Activated CD8-positive, alpha-beta memory T cell treated with anti-CD3 and anti-CD28 coated beads for 4 hours (primary cell): ENCODE measurements around the gene FARP1.

Experiments used
- DNase-seq, 2 donors: peaks; one replicate each; pipeline ENCODE4 v3.0.0-alpha.2; 2020; ENCODE audit warnings: low read depth in 2 of 2

FARP1 gene

GRCh38 chr13:98285852-98286594 is 143.1 kb downstream of the FARP1 start:
- DNase-seq = no peak

GRCh38 chr13:98286799-98287198 is 143.9 kb downstream of the FARP1 start:
- no peak for DNase-seq

- DNase-seq = no peak
These were observed 145.3 kb downstream of the FARP1 start for GRCh38 chr13:98288211-98288610.

- DNase-seq = no peak
These were observed 146.5 kb downstream of the FARP1 start for GRCh38 chr13:98289339-98289945.

- no peak for DNase-seq
These were observed 147.4 kb downstream of the FARP1 start for GRCh38 chr13:98290261-98290660.

- no peak for DNase-seq
These were observed 148.8 kb downstream of the FARP1 start for GRCh38 chr13:98291658-98292057.

- no peak for DNase-seq
These were observed 150.2 kb downstream of the FARP1 start for GRCh38 chr13:98293103-98293502.

GRCh38 chr13:98293570-98294142 is 150.8 kb downstream of the FARP1 start:
- DNase-seq = no peak

- no peak for DNase-seq
These were observed 152.5 kb downstream of the FARP1 start for GRCh38 chr13:98295371-98295770.

GRCh38 chr13:98297051-98297450 is 154.2 kb downstream of the FARP1 start:
- no peak for DNase-seq

GRCh38 chr13:98297745-98298144 is 154.9 kb downstream of the FARP1 start:
- no peak for DNase-seq

GRCh38 chr13:98298599-98298998 is 155.7 kb downstream of the FARP1 start:
- DNase-seq = no peak

- no peak for DNase-seq
These were observed 156.5 kb downstream of the FARP1 start for GRCh38 chr13:98299235-98299965.

GRCh38 chr13:98299966-98300350 is 157.1 kb downstream of the FARP1 start:
- DNase-seq = no peak

- no peak for DNase-seq
These were observed 158.2 kb downstream of the FARP1 start for GRCh38 chr13:98300956-98301641.

GRCh38 chr13:98301721-98302120 is 158.8 kb downstream of the FARP1 start:
- no peak for DNase-seq

GRCh38 chr13:98303858-98304257 is 161.0 kb downstream of the FARP1 start:
- no peak for DNase-seq

- DNase-seq = no peak
These were observed 162.8 kb downstream of the FARP1 start for GRCh38 chr13:98305670-98306069.

- no peak for DNase-seq
These were observed 164.7 kb downstream of the FARP1 start for GRCh38 chr13:98307463-98308085.

GRCh38 chr13:98308086-98308911 is 165.4 kb downstream of the FARP1 start:
- no peak for DNase-seq
